Stimulated activated CD8-positive, alpha-beta memory T cell treated with anti-CD3 and anti-CD28 coated beads, Interleukin-12 subunit alpha, Interleukin-12 subunit beta, amount 100 ng/mL, for 1 hour (primary cell): Measurements from ENCODE around the gene SUPT3H.

Experiments used
- DNase-seq: peaks from one replicate; pipeline ENCODE4 v3.0.0-alpha.2; 2020; ENCODE audit warnings: low read depth

The SUPT3H gene

GRCh38 chr6:44837255-44837654 is 540.5 kb downstream of the SUPT3H start:
- no peak for DNase-seq

GRCh38 chr6:44833248-44833647 is 544.5 kb downstream of the SUPT3H start:
- DNase-seq = no peak

GRCh38 chr6:44831002-44831610 is 546.6 kb downstream of the SUPT3H start:
- no peak for DNase-seq

- DNase-seq = no peak
Measured at GRCh38 chr6:44829836-44830235, 547.9 kb downstream of the SUPT3H start.

GRCh38 chr6:44828780-44829179 is 549.0 kb downstream of the SUPT3H start:
- no peak for DNase-seq

- DNase-seq = no peak
Measured at GRCh38 chr6:44826025-44826676, 551.6 kb downstream of the SUPT3H start.

GRCh38 chr6:44825273-44825672 is 552.5 kb downstream of the SUPT3H start:
- DNase-seq = no peak

GRCh38 chr6:44824567-44824966 is 553.2 kb downstream of the SUPT3H start:
- no peak for DNase-seq

GRCh38 chr6:44820759-44821158 is 557.0 kb downstream of the SUPT3H start:
- DNase-seq = no peak

GRCh38 chr6:44820321-44820720 is 557.4 kb downstream of the SUPT3H start:
- DNase-seq = no peak

- DNase-seq = no peak
Measured at GRCh38 chr6:44811456-44811855, 566.3 kb downstream of the SUPT3H start.

GRCh38 chr6:44809258-44809657 is 568.5 kb downstream of the SUPT3H start:
- DNase-seq = no peak

GRCh38 chr6:44808148-44808547 is 569.6 kb downstream of the SUPT3H start:
- DNase-seq = no peak

GRCh38 chr6:44806656-44807055 is 571.1 kb downstream of the SUPT3H start:
- no peak for DNase-seq

GRCh38 chr6:44805238-44805846 is 572.4 kb downstream of the SUPT3H start:
- DNase-seq = no peak

GRCh38 chr6:44804546-44805159 is 573.1 kb downstream of the SUPT3H start:
- DNase-seq = no peak

- no peak for DNase-seq
Measured at GRCh38 chr6:44804016-44804415, 573.7 kb downstream of the SUPT3H start.

GRCh38 chr6:44800784-44801592 is 576.7 kb downstream of the SUPT3H start:
- DNase-seq = no peak

GRCh38 chr6:44800171-44800783 is 577.5 kb downstream of the SUPT3H start:
- DNase-seq = no peak

- DNase-seq = no peak
Measured at GRCh38 chr6:44797746-44798145, 580.0 kb downstream of the SUPT3H start.

GRCh38 chr6:44795326-44795725 is 582.4 kb downstream of the SUPT3H start:
- no peak for DNase-seq

- DNase-seq = no peak
Measured at GRCh38 chr6:44789806-44790205, 587.9 kb downstream of the SUPT3H start.
